Pancreas (tissue), 10 donors: Measurements from ENCODE around the gene AP3B1. TPM values are rescaled to one million over a fixed set of nuclear protein-coding genes. Genes with fewer than 3 reads are reported as not detected.
"Not testable (repeated sequence)": the region's sequence is repeated elsewhere in the genome, so short reads cannot be mapped to it uniquely, and the experiment has no call there.

Source experiments
- ATAC-seq, 4 donors: fragments of 200-7000 bp; cut with Tn5 transposase; one replicate each; pipeline versions ENCODE4 v1.8.0 to v1.9.1; 2020; ENCODE audit warnings: mild to moderate bottlenecking in 4 of 4, moderate library complexity in 4 of 4
- DNase-seq, 6 donors: peaks; one replicate each; pipeline ENCODE4 v3.0.0-alpha.2; 2020
- FAIRE-seq: peaks from 2 replicates; lab custom pipeline; 2012; peaks lifted over from hg19 to GRCh38; lab: Jason Lieb, UNC
- H3K27ac ChIP-seq, 4 donors: fragments of 200-600 bp; sonication (generic); 1 replicate in 3 of 4; 2 replicates in 1 of 4; pipeline versions ENCODE4 v1.5.0 to v1.8.0; 2020
- H3K27me3 ChIP-seq, 4 donors: fragments of 200-600 bp; one replicate each; pipeline ENCODE4 v1.8.0; 2021
- H3K36me3 ChIP-seq, 3 donors: fragments of 200-600 bp; sonication (generic) in 1 of 3; one replicate each; pipeline versions ENCODE4 v1.5.0 to v1.8.0; 2020 to 2021
- H3K4me1 ChIP-seq, 3 donors: fragments of 200-600 bp; one replicate each; pipeline ENCODE4 v1.8.0; 2021
- H3K4me3 ChIP-seq, 4 donors: fragments of 200-600 bp; sonication (generic) in 2 of 4; one replicate each; pipeline versions ENCODE4 v1.5.0 to v1.8.0; 2020 to 2021
- H3K9me3 ChIP-seq, 4 donors: fragments of 200-600 bp; one replicate each; pipeline ENCODE4 v1.8.0; 2021
- CTCF ChIP-seq, 4 donors: fragments of 200-600 bp; sonication (generic) in 3 of 4; IDR thresholded peaks; one replicate each; pipeline versions ENCODE4 v1.5.0 to v1.8.0; 2021; ENCODE audit warnings: antibody characterized with exemption in 4 of 4
- WGBS, 2 donors: extraction: QIAGEN DNeasy Blood & Tissue Kit; methylation state at CpG; one replicate each; pipeline ENCODE4 v1.1.7; 2013; 5-methylcytosine and 5-hydroxymethylcytosine counted together
- intact Hi-C, 3 donors: fragments of 100-400 bp; cut with DNase I; formaldehyde crosslinking; loops; one replicate each; pipeline versions ENCODE4 v1.11.1 to v1.14.2; 2022
- polyA plus RNA-seq, 2 donors: library from polyadenylated mRNA; stranded (reverse); fragments of 200-250 nt; gene quantifications; one replicate each; pipeline ENCODE4 v1.2.3, GENCODE V29; 2013
- total RNA-seq, 6 donors: library from RNA; stranded (reverse); fragmentation: NEBNext Ultra II Directional in 4 of 6; extraction: Animal tissue kit (Norgen Biotek cat#: 25700) in 4 of 6; gene quantifications; one replicate each; pipeline versions ENCODE4 v1.2.1 to v1.2.4, GENCODE V29; 2021 to 2023
- donor health status: healthy with polysubstance abuse.
- donor health status: DM: no; HTN: no; CAD: no; lungs with moderate emphysema.
- donor health status: DM: no; HTN: no; CAD: no.
- donor health status: control.
- donor health status: control.
- donor health status: Bipolar disorder and iron deficiency.
- donor health status: DM: yes; HTN: yes; CAD: no.
- donor health status: DM: no; HTN: no; CAD: no.
- donor health status: DM: no; HTN: no; CAD: no.
- donor health status: DM: yes; HTN: yes; CAD: no.

AP3B1 gene
- total and polyA plus RNA-seq, 8 donors, result 11.9 to 26.0 (median 18.2) TPM

DNA sequence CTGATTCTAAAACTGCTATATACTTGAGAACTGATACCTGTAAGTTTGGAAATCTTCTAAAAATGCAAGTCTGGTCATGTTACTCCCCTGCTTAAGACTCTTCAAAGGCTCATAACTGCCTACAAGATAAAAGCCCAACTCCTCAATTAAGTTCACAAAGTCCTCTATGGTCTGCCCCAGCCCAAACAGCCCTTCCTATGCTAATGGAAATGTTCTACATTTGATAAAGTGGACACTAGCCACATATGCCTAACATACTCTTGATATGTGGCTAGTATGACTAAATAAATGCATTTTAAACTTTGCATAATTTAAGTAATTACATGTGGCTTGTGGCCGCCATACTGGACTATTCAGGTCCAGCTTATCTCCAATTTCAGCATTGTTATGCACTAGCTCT, 204.5 kb downstream of the AP3B1 start:
- WGBS, 2 donors, result 98 to 100% methylated on average over 1 of the region's 1 CpG
- DNase-seq (no peak), ATAC-seq (no peak), FAIRE-seq (no peak)
- Histone ChIP-seq H3K36me3 (peaks cover 0 to 8% (median 0%) of the 10 kb centered on the region in 3 donors), H3K4me1 (no peaks in the 10 kb centered on the region), H3K27ac (no peak overlapping the region), H3K9me3 (no peaks in the 10 kb centered on the region), H3K4me3 (no peak overlapping the region), H3K27me3 (no peaks in the 10 kb centered on the region)
- TF ChIP-seq CTCF (IDR thresholded peaks at IDR 0.05), result no peak
- intact Hi-C loops, result no loop called here

- H3K27ac ChIP-seq, result no peak overlapping the region
- intact Hi-C loops, result no loop called here
- H3K27me3 ChIP-seq, result no peaks in the 10 kb centered on the region
- ATAC-seq, result no peak
- H3K4me3 ChIP-seq, result no peak overlapping the region
- no peaks in the 10 kb centered on the region for H3K36me3 ChIP-seq
- no peak for TF ChIP-seq CTCF (IDR thresholded peaks at IDR 0.05)
- no peak for DNase-seq
- no peaks in the 10 kb centered on the region for H3K4me1 ChIP-seq
- FAIRE-seq, result no peak
- H3K9me3 ChIP-seq, result no peaks in the 10 kb centered on the region
Observed at GRCh38 chr5:78078858-78079257, 215.6 kb downstream of the AP3B1 start.

DNA sequence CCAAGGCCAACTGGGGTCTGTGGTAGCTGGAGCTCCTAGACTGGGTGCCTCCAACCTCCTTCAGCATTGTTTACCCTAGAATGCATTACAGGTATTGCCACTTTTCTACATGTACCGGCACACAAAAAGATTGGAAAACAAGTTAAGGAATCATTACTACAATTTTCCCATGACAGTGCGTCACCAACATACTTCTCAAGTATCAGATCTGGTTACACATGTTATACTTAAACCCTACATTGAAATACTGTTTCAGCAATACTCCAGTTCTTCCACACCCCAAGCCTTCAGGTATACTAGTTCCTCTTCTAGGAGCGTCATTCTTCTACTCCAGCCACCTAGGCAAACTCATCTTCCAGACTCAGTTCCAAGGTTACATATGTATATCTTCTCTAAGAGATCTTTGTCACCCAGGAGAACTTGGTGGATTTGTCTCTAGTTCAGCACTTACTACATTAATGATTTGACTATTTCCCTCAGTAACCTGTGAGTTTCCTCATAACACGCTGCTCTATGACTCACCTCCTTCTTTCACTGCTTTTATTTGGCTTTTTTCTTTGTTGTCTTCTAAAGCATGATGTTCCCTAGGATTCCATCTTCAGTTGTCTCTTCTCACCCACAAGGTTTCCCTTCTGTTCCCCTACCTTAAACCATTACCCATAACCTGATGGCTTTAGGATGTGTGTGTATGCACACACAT, 217.0 kb downstream of the AP3B1 start:
- TF ChIP-seq CTCF (IDR thresholded peaks at IDR 0.05), result no peak
- DNase-seq (no peak), ATAC-seq (no peak), FAIRE-seq (no peak)
- Histone ChIP-seq H3K4me1 (no peaks in the 10 kb centered on the region), H3K4me3 (no peak overlapping the region), H3K27ac (no peak overlapping the region), H3K9me3 (no peaks in the 10 kb centered on the region), H3K36me3 (no peaks in the 10 kb centered on the region), H3K27me3 (no peaks in the 10 kb centered on the region)
- intact Hi-C loops, result no loop called here
- WGBS, 2 donors, result 99% methylated on average over 4 of the region's 4 CpGs

GRCh38 chr5:78076351-78076750, 218.1 kb downstream of the AP3B1 start:
- DNase-seq (no peak), FAIRE-seq (no peak), ATAC-seq (no peak)
- Histone ChIP-seq H3K36me3 (no peaks in the 10 kb centered on the region), H3K9me3 (no peaks in the 10 kb centered on the region), H3K27me3 (no peaks in the 10 kb centered on the region), H3K4me1 (no peaks in the 10 kb centered on the region), H3K27ac (no peak overlapping the region), H3K4me3 (no peak overlapping the region)
- TF ChIP-seq CTCF (IDR thresholded peaks at IDR 0.05), result no peak
- WGBS, 2 donors, result 87 to 90% methylated on average over 2 of the region's 2 CpGs
- intact Hi-C loops, result no loop called here

DNA sequence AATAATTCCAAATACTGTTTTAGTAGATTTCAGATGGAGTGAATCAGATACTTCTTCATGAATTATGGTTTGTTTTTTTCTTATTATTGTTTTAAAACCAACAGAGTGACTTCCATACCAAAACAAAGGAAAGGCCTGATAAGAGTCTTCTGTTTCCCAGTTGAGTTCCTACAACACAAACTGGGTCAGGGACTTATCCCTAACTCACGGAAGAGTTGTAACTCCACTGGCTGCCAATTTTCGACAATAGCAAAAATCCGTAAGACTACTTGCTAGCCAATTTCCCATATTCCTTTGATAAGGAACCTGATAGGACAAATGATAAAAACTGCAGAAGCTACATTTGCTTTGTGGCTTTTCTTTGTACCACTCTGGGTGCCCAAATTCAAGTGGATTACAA, 219.2 kb downstream of the AP3B1 start:
- Histone ChIP-seq H3K4me1 (no peaks in the 10 kb centered on the region), H3K4me3 (no peak overlapping the region), H3K9me3 (no peaks in the 10 kb centered on the region), H3K36me3 (no peaks in the 10 kb centered on the region), H3K27me3 (no peaks in the 10 kb centered on the region), H3K27ac (no peak overlapping the region)
- FAIRE-seq (no peak), ATAC-seq (no peak), DNase-seq (no peak)
- TF ChIP-seq CTCF (IDR thresholded peaks at IDR 0.05), result no peak
- intact Hi-C loops, result no loop called here
- WGBS, 2 donors, result 79 to 92% methylated on average over 3 of the region's 3 CpGs

DNA sequence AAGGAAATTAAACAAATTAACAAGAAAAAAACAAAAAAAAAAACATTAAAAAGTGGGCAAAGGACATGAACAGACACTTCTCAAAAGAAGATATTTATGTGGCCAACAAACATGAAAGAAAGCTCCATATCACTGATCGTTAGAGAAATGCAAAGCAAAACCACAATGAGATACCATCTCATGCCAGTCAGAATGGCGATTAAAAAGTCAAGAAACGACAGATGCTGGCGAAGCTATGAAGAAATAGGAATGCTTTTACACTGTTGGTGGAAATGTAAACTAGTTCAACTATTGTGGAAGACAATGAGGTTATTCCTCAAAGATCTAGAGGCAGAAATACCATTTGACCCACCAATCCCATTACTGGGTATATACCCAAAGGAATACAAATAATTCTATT, 223.8 kb downstream of the AP3B1 start:
- H3K4me1 ChIP-seq, DNase-seq, FAIRE-seq, intact Hi-C loops, H3K27ac ChIP-seq, H3K4me3 ChIP-seq, H3K27me3 ChIP-seq, H3K36me3 ChIP-seq, H3K9me3 ChIP-seq, ATAC-seq: not testable (repeated sequence)
- WGBS, 2 donors, result 85 to 97% methylated on average over 4 of the region's 4 CpGs

- H3K4me1 ChIP-seq, intact Hi-C loops, ATAC-seq, H3K9me3 ChIP-seq, H3K27me3 ChIP-seq, DNase-seq, H3K4me3 ChIP-seq, FAIRE-seq, H3K27ac ChIP-seq, H3K36me3 ChIP-seq: not testable (repeated sequence)
- 88 to 97% methylated on average over 3 of the region's 3 CpGs for whole genome bisulfite sequencing, 2 donors
Observed at GRCh38 chr5:78067581-78067980, 226.9 kb downstream of the AP3B1 start.

- FAIRE-seq, H3K36me3 ChIP-seq, DNase-seq, H3K27ac ChIP-seq, H3K27me3 ChIP-seq, ATAC-seq, H3K4me3 ChIP-seq, H3K4me1 ChIP-seq, H3K9me3 ChIP-seq, intact Hi-C loops: not testable (repeated sequence)
- WGBS, 2 donors, result 97 to 99% methylated on average over 5 of the region's 5 CpGs
Observed at GRCh38 chr5:78066722-78067121, 227.8 kb downstream of the AP3B1 start.
